KMS-11 (cell line): ENCODE measurements around the gene POLL.

Experiments used
- H2AFZ ChIP-seq: fragments of 200-600 bp; sonication (generic); 2 replicates; pipeline ENCODE4 v1.6.1; 2016; ENCODE audit warnings: antibody characterized with exemption, mixed run types, low read depth
- H3K27ac ChIP-seq: fragments of 200-600 bp; sonication (generic); 2 replicates; pipeline ENCODE4 v1.6.1; 2016; ENCODE audit warnings: mild to moderate bottlenecking, mixed run types
- H3K27me3 ChIP-seq: fragments of 200-600 bp; sonication (generic); 2 replicates; pipeline ENCODE4 v1.6.1; 2017; ENCODE audit warnings: mild to moderate bottlenecking, low read depth, mixed run types, moderate library complexity; ENCODE audit not compliant: insufficient read depth
- H3K36me3 ChIP-seq: fragments of 200-600 bp; sonication (generic); 2 replicates; pipeline ENCODE4 v1.6.1; 2017; ENCODE audit warnings: mild to moderate bottlenecking, mixed run types; ENCODE audit not compliant: insufficient read depth
- H3K4me1 ChIP-seq: fragments of 200-600 bp; sonication (generic); 2 replicates; pipeline ENCODE4 v1.6.1; 2016; ENCODE audit warnings: mild to moderate bottlenecking, low read depth, mixed run types; ENCODE audit not compliant: poor library complexity, severe bottlenecking
- H3K4me2 ChIP-seq: fragments of 200-600 bp; sonication (generic); 2 replicates; pipeline ENCODE4 v1.7.0; 2016; ENCODE audit warnings: mild to moderate bottlenecking, mixed run types
- H3K4me3 ChIP-seq: fragments of 200-600 bp; sonication (generic); IDR thresholded peaks from 2 replicates; pipeline ENCODE4 v1.6.1; 2017; ENCODE audit warnings: low read depth, low read length, mixed read lengths; ENCODE audit not compliant: insufficient read depth
- H3K79me2 ChIP-seq: fragments of 200-600 bp; sonication (generic); 2 replicates; pipeline ENCODE4 v1.6.1; 2016; ENCODE audit warnings: low read depth, mixed run types; ENCODE audit not compliant: insufficient read depth
- H3K9ac ChIP-seq: fragments of 200-600 bp; sonication (generic); 2 replicates; pipeline ENCODE4 v1.6.1; 2016; ENCODE audit warnings: mild to moderate bottlenecking, mixed run types
- H4K20me1 ChIP-seq: fragments of 200-600 bp; sonication (generic); 2 replicates; pipeline ENCODE4 v1.6.1; 2016; ENCODE audit warnings: mild to moderate bottlenecking, mixed run types; ENCODE audit not compliant: insufficient read depth
- CTCF ChIP-seq: fragments of 200-600 bp; sonication (generic); conservative IDR thresholded peaks from 2 replicates; pipeline ENCODE4 v1.6.1; 2017; ENCODE audit warnings: low read depth, mild to moderate bottlenecking, antibody characterized with exemption, low read length, moderate library complexity, mixed read lengths

Gene POLL

GRCh38 chr10:101619983-101620382 lies 31.9 kb upstream of the POLL start:
- no peaks in the 10 kb centered on the region for H3K36me3 ChIP-seq
- no peaks in the 10 kb centered on the region for H3K27me3 ChIP-seq
- no peak overlapping the region for H3K9ac ChIP-seq
- no peak overlapping the region for H2AFZ ChIP-seq
- no peaks in the 10 kb centered on the region for H3K4me1 ChIP-seq
- no peaks in the 10 kb centered on the region for H3K79me2 ChIP-seq
- no peak overlapping the region for H3K4me2 ChIP-seq
- no peak for TF ChIP-seq CTCF
- H4K20me1 ChIP-seq, result no peaks in the 10 kb centered on the region
- no peak overlapping the region for H3K4me3 ChIP-seq
- H3K27ac ChIP-seq, result no peak overlapping the region

- Histone ChIP-seq H4K20me1 (no peaks in the 10 kb centered on the region), H3K36me3 (no peaks in the 10 kb centered on the region), H3K9ac (no peak overlapping the region), H3K79me2 (no peaks in the 10 kb centered on the region), H2AFZ (no peak overlapping the region), H3K4me2 (no peak overlapping the region), H3K27ac (no peak overlapping the region), H3K4me3 (no peak overlapping the region), H3K27me3 (no peaks in the 10 kb centered on the region), H3K4me1 (no peaks in the 10 kb centered on the region)
- no peak for TF ChIP-seq CTCF
Measured at GRCh38 chr10:101618871-101619270, 30.8 kb upstream of the POLL start.

GRCh38 chr10:101617824-101618568 lies 29.9 kb upstream of the POLL start:
- Histone ChIP-seq H3K27me3 (no peaks in the 10 kb centered on the region), H3K4me2 (no peak overlapping the region), H3K27ac (no peak overlapping the region), H2AFZ (no peak overlapping the region), H4K20me1 (no peaks in the 10 kb centered on the region), H3K9ac (no peak overlapping the region), H3K4me1 (no peaks in the 10 kb centered on the region), H3K79me2 (no peaks in the 10 kb centered on the region), H3K36me3 (no peaks in the 10 kb centered on the region), H3K4me3 (no peak overlapping the region)
- no peak for TF ChIP-seq CTCF

- Histone ChIP-seq H3K36me3 (no peaks in the 10 kb centered on the region), H2AFZ (no peak overlapping the region), H4K20me1 (no peaks in the 10 kb centered on the region), H3K4me3 (no peak overlapping the region), H3K27ac (no peak overlapping the region), H3K79me2 (no peaks in the 10 kb centered on the region), H3K27me3 (no peaks in the 10 kb centered on the region), H3K4me2 (no peak overlapping the region), H3K9ac (no peak overlapping the region), H3K4me1 (no peaks in the 10 kb centered on the region)
- TF ChIP-seq CTCF, result no peak
Measured at GRCh38 chr10:101617102-101617823, 29.2 kb upstream of the POLL start.
